Measurements from ENCODE around the gene NPPC.

DNA sequence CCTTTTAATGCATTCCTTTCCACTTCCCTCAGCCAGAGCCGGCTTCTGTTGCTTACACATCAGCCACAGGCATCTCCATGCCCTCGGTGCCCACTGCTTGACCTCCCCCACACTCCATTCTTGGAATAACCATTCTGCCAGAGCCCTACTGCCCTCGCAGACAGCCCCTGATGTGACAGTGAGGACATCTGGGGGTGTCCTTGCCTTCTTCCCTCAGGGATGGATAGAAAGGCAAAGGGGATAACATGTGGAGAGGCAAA lies 6.4 kb upstream of the NPPC start:
- TF ChIP-seq SIN3A (IDR thresholded peaks at IDR 0.05; ENCODE audit: low read depth, low read length) (no peak), CTCF (IDR thresholded peaks at IDR 0.05 in 2 of 3, conservative IDR thresholded peaks at IDR 0.05 in 1 of 3; ENCODE audit: control insufficient read depth in 2 of 3, extremely low read depth in 1 of 3, insufficient read depth in 1 of 3, low read depth in 3 of 3, low read length in 3 of 3) (no peak), RCOR1 (conservative IDR thresholded peaks at IDR 0.05; ENCODE audit: low read depth, low read length) (no peak)
- TF ChIP-seq, protein P1, sequence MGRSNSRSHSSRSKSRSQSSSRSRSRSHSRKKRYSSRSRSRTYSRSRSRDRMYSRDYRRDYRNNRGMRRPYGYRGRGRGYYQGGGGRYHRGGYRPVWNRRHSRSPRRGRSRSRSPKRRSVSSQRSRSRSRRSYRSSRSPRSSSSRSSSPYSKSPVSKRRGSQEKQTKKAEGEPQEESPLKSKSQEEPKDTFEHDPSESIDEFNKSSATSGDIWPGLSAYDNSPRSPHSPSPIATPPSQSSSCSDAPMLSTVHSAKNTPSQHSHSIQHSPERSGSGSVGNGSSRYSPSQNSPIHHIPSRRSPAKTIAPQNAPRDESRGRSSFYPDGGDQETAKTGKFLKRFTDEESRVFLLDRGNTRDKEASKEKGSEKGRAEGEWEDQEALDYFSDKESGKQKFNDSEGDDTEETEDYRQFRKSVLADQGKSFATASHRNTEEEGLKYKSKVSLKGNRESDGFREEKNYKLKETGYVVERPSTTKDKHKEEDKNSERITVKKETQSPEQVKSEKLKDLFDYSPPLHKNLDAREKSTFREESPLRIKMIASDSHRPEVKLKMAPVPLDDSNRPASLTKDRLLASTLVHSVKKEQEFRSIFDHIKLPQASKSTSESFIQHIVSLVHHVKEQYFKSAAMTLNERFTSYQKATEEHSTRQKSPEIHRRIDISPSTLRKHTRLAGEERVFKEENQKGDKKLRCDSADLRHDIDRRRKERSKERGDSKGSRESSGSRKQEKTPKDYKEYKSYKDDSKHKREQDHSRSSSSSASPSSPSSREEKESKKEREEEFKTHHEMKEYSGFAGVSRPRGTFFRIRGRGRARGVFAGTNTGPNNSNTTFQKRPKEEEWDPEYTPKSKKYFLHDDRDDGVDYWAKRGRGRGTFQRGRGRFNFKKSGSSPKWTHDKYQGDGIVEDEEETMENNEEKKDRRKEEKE (IDR thresholded peaks at IDR 0.05), result no peak
